Hepatocyte (in vitro differentiated cells): ENCODE results near the gene COL11A2.

ENCODE experiments used
- CTCF ChIP-seq: fragments of 200-600 bp; sonication (generic); IDR thresholded peaks from 2 replicates; pipeline ENCODE4 v1.5.1; 2016; ENCODE audit warnings: antibody characterized with exemption, mild to moderate bottlenecking; ENCODE audit not compliant: poor library complexity
- EZH2 ChIP-seq: fragments of 200-600 bp; sonication (generic); IDR thresholded peaks from 2 replicates; pipeline ENCODE4 v1.6.1; 2016; ENCODE audit warnings: antibody characterized with exemption, mild to moderate bottlenecking, borderline replicate concordance

DNA sequence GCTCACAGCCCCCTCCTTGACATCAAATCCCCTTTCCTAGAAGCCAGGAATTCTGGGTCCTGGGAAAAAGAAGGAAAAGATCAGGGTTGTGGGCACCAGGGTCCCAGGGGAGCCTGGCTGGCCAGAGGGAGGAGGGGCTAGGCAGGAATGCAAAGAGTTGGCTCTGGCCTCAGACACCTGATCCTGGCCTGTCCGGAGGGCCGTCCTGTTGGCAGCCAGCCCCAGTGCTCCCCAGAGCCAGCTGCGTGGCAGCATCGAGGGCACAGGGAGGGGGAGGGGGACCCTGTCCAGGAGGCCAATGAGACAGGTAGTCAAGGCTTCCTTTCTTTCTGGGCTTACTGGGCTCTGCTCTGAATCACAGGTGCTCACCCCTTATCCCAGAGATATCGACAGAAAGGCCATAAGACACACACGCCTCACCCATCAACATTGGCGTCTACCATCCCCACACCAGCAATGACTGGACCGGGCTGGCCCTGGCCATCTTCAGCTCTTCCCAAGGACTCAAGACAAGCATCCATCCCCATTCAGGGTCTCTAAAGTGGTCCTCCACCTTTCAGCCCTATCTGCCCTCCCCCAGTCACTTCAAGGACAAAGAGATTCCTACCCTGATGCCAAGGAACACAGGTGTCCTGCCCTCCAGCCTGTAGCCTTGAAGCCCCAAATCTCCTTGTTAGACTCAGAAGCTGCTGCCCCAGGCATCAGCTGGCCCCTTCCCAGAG lies 723 bp downstream of the COL11A2 start:
- TF ChIP-seq CTCF: no peak
- TF ChIP-seq EZH2: no peak
